DMS53 treated with DMSO at 0.1 percent for 48 hours (cell line): ENCODE measurements around the gene CHAF1B.
"Not testable (repeated sequence)": the region's sequence is repeated elsewhere in the genome, so short reads cannot be mapped to it uniquely, and the experiment has no call there.

Experiments used
- DNase-seq: peaks from one replicate; lab custom pipeline; 2025; ENCODE audit not compliant: unreplicated experiment; lab: John Stamatoyannopoulos, UW

Gene CHAF1B

DNA sequence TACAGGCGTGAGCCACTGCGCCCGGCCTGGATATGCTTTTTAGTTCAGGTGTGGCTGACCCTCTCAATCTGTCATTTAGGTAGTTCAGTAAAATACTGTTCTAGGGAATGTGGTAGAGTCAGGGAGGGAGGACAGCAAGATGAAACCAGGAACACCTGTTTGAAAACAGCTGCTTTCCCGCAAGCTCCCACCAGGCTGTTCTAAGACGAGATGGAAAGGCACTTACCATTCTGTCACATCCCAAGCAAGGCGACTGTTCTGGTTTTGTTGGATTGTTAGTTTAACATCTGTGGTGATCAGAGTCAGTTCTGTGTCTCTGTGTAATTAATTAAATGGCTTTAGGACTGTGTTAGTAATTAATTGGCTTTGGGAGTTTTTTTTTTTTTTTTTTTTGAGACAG, 2.9 kb downstream of the CHAF1B start:
- DNase-seq = no peak

DNA sequence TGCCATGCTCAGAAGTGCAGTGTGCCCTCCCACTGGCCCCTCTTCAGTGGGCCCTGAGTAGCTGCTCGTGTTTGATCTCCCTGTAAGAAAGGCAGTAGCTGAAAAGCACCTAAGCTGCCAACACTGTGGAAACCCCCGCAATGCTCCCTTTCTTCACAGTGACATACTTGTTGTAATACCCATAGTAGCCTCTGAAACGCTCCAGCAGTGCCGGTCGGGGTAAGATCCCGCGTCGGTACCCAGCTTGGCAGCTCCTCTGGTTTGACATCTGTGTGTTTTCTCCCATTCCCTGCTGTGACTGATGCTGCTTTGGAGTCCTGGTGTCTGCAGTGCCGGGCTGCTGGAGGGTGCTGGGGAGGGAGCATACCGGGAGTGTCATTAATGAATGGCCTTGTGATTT, 3.6 kb downstream of the CHAF1B start:
- DNase-seq = no peak

DNA sequence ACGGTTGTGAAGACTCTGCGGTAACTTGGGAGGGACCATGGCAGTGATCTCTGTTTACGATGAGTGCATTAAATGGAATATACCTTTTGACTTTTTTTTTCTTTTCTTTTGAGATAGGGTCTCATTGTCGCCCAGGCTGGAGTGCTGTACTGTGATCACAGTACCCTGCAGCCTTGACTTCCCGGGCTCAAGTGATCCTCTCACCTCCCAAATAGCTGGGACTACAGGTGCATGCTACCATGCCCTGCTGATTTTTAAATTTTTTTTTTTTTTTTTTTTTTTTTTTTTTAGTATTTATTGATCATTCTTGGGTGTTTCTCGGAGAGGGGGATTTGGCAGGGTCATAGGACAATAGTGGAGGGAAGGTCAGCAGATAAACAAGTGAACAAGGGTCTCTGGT, 6.5 kb downstream of the CHAF1B start:
- not testable (repeated sequence) for DNase-seq

DNA sequence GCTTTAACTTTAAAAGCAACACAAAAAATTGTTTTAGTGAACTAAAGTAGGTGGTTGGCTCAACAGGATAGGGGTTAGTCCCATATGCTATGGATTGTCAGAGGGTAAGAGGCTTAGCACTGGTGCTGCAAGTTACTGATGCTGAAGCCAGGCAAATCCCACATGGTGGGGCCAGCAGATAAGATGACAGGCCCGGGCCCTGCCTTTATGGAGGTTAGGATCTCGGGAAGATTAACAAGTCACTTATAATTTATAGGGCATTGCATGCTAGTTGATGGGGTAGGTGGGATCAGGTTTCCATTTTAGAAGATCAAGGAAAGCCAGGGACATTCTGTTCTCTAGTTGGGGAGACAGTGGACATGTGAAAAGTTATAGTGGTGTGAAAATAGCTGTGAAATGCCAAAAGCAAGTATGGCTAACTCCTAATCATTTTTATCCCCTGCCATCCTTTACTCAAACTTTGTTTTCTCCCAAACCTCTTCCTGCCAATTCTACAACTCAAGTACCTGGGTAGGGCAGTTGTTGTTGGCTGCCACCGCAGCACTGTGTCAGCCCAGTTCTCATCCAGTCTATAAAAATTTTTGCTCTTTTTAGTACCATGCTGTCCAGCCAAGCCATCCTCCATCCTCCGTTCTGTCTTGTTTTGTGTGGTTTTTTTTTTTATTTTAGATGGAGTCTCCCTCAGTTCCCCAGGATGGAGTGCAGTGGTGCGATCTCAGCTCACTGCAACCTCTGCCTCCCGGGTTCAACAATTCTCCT, 10.3 kb downstream of the CHAF1B start:
- DNase-seq = no peak

DNA sequence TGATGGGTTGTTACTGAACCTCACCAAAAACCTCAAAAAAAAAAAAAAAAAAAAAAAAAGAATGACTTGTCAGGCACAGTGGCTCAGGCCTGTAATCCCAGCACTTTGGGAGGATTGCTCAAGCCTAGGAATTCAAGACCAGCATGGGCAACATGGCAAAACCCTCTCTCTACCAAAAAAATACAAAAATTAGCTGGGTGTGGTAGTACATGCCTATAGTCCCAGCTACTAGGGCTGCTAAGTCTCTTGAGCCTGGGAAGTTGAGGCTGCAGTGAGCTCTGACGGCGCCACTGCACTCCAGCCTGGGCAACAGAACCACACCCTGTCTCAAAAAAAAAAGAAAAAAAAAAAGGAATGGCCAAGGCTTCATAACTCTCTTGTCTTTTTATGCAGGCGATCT, 11.1 kb downstream of the CHAF1B start:
- no peak for DNase-seq

DNA sequence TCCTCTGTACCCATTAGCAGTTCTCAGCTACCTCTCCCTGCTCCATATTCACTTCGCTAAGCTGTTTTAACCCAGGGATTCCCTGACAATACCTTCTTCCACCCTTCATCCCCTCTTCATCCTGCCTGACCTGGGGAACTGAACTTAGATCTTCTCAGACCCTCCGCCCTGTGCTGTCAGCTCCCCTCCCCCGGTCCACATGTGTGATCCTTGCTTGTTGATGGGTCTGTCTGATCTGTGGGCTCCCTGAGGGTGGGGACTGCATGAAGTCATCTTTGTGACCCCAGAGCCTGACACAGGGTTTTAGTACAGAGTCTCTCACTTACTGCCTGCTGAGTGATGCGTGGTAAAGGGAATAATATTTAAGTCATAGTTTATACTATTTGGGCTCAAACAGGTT, 11.8 kb downstream of the CHAF1B start:
- no peak for DNase-seq

DNA sequence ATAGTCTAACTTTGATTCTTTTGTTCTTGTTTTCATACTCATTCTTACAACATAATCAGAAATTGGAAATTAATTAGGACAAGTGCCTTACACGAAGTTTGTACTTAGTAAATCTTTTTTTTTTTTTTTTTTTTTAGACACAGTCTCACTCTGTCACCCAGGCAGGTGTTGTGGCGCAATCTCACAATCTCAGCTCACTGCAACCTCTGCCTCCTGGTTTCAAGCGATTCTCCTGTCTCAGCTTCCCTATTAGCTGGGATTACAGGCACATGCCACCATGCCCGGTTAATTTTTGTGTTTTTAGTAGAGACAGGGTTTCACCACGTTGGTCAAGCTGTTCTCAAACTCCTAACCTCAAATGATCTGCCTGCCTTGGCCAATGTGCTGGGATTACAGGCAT, 12.4 kb downstream of the CHAF1B start:
- no peak for DNase-seq

DNA sequence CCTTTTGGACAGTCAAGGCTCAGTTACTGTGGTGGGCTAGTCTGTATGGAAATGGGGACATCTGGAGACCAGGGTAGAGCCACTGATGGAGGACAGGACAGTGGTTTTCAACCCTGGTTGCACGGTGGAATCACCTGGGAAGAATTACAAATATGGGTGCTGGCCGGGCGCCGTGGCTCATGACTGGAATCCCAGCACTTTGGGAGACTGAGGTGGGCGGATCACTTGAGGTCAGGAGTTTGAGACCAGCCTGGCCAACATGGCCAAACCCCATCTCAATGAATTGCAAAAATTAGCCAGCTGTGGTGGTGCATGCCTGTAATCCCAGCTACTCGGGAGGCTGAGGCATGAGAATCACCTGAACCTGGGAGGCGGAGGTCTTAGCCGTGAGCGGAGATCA, 14.5 kb downstream of the CHAF1B start:
- not testable (repeated sequence) for DNase-seq

DNA sequence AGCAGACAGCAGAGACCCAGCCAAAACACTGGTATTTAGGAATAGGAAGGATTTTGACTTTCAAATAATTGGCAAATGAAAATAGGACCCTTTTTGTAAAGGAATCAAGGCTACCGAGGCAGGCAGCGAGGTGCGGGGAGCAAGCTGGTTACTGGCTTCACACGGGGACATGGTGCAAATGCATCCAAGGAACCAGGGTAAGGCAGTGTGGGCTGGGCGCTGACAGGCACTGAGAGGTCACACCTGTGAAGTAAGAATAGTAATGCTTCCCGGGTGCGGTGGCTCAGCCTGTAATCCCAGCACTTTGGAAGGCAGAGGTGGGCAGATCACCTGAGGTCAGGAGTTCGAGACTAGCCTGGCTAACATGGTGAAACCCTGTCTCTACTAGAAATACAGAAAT, 15.5 kb downstream of the CHAF1B start:
- DNase-seq = no peak

DNA sequence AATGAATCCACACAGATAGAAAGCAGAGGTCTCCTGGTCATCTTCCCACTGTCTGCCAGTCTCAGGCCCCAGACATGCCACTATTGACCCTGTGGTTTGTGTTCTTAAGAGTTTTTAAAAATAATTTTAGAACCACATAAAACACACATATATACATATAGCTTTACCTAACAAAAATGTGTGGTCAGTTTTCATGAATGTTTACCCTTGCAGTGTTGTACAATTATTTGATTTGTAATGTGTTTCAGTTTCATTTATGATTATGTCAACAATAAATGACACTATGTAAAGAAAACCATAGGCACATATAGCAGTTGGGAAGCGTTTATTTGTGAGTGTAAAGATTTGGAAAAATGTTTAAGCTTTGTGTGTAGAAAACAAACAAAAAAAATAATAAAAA, 17.1 kb downstream of the CHAF1B start:
- no peak for DNase-seq

DNA sequence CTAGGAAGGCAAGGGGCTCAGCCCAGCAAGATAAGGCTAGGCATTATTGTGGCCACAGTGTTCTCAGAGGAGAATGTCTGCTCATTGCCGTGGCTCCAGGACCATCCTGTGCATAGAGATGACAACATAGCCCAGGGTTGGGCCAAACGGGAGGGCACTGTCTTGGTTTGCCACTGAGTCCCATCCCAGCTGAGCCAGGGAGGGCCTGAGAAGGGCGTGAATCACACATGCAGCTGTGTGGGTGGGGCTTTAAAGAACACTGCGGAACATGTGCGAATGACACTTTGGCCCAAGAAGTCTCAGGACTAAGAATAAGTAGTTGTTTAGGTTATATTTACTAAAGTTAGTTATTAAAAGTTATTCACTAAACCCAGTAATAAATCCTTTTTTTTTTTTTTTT, 18.5 kb downstream of the CHAF1B start:
- no peak for DNase-seq

DNA sequence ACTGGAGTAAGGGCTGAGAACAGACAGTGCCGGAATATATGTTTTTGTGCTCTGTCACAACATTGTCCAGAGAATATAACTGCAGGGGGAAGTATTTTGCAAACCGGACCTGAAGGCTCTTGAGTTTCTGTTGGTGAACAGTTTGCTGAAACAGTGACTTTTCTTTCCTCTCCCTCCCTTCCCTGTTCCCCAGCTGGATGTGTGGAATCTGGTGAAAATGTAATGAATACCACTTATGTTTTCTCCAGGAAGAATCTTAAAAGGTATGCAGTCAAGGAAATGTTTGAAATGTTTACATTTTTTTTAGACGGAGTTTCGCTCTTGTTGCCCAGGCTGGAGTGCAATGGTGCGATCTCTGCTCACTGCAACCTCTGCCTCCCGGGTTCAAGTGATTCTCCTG, 23.4 kb downstream of the CHAF1B start:
- DNase-seq = no peak

DNA sequence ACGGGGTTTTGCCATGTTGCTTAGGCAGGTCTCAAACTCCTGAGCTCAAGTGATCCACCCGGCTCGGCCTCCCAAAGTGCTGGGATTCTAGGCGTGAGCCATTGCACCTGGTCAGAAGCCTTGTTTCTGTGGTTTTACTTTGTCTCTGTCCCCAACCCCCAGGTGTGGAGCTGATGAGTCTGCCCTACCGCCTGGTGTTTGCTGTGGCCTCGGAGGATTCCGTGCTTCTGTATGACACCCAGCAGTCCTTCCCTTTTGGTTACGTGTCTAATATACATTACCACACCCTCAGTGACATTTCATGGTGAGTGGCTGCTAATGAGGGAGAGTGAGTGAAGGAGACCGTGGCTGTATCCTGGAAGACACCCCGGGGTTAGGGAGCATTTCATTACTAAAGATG, 26.1 kb downstream of the CHAF1B start:
- no peak for DNase-seq

DNA sequence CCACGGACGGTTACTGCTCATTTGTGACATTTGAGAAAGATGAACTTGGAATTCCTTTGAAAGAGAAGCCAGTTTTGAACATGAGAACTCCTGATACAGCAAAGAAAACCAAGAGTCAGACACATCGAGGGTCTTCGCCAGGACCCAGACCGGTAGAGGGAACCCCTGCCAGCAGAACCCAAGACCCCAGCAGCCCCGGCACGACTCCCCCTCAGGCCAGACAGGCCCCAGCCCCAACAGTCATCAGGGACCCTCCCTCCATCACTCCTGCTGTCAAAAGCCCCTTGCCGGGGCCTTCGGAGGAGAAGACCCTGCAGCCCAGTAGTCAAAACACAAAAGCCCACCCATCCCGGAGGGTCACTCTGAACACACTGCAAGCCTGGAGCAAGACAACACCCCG, 27.7 kb downstream of the CHAF1B start:
- no peak for DNase-seq

DNA sequence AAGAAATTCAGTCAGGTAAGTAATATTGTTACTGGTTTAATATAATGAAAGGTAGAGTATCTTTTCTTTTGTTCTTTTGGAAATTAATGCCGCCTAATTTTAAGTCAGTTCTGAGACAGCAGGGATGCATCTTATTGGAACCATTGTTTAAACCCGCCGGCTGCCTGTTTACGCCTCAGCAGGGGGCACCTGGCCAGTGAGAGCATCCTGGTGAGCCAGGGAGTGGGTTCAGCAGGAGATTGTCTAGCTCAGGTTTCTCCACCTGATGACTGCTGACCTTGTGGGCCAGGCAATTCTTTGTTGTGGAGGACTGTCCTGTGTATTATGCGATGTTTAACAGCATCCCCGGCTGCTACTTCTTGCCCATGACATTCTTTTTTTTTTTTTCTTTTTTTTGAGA, 30.2 kb downstream of the CHAF1B start:
- no peak for DNase-seq

DNA sequence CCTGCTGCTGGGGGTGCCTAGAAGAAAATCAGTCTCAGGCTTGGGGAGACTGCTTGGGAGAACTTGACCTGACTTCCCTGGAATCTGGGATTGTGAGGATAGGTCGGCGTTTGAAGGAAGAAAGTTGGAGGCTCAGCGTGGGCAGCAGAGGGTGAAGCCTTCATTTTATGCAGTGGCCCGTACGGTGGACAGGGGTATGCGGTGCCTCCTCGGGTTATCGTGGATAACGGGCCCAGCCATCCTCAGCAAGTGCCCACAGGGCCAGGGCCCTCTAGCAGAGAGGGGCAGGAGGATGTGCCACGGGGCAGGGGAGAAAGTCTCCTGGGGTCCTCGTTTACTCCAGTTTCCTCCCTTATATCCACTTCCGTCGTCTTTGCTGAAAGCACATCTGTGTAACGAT, 34.0 kb downstream of the CHAF1B start:
- no peak for DNase-seq

DNA sequence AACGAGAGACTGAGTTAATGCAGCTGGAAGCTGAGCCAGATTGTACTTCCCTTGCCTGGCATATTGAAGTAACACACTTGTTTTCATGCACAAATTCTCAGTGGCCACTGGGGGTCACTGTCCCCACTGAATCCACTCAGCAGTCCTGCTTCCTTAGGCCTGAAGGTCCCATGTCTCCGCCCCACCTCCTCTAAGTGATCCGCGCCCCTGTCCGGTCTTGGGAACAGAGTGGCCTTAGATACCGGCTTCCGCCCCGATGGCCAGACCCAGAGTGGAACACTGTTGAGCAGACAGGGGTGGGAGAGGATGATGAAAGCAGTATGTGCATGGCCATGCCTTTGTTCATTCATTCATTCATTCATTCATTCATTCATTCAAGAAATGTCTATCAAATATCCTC, 34.8 kb downstream of the CHAF1B start:
- DNase-seq = peak; percentile 78

DNA sequence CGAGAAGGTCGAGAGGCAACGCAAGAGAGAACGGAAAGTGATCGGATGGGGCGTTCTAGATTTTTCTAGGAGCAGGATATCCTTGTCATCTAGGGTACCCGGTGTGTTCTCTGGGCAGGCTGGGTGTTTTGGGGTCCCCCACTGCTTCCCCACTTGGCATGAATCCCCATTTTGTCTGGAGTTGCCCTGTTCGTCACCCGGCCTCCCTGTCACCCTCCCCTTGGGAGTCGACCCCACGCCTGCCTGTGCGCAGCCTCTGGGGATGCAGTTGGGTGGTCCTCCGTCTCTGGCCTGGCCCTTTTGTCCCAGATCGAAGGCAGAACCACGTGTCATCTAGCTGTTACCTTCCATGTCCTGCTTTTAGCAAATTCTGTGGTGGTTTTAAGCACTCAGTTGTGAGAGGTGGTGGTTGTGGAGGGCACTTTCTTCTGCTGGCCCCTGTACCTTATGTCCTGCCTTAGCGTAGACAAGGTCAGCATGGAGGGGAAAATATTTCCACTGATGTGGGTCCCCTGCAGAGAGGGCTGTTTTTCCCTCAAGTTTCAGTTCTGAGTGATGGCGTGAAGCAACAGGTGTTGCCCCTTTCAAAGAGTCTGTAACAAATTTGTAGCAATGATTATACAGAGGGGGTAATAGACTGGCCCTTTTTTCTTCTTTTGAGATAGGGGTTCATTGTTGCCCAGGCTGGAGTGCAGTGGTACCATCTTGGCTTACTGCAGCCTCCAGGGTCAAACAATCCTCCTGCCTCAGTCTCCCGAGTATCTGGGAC, 35.6 kb downstream of the CHAF1B start:
- no peak for DNase-seq

DNA sequence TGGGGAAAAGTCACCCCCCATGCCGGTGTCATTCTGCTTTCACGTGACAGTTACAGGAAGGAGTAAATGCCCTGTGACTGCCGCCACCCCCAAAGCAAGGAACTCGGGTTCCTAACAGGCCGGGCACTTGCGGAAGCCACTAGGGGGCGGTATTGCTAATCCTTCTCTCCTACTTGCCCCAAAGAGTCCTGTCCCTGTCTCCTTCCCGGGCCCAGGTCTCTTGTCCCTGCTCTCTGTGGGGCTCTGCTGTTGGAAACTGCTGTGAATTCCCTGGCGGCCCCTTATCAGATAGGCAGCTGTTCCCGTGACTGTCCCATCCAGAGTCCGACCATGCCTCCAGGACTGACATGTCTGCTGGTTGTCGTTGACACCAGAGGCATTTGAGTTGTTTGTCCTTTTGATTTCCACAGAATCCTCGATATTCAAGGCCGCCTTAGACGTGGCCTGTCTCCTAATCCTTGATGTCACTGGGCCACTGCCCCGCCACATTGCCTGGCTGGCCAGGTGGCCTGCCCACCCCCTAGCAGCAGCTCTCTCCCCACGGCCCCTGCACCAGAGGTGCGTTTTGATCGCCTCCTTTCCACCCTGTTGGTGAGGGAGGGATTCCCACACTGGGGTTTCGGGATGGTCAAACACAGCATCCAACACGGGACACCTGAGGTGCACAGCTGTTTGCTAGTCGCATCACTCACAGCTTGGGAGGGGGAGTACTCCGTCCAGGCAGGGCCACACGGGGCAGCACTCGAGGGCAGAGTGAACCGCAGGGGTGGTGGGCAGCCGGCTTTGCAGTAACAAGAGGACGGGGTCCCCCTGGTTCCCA, 37.3 kb downstream of the CHAF1B start:
- peak; percentile 12 for DNase-seq

DNA sequence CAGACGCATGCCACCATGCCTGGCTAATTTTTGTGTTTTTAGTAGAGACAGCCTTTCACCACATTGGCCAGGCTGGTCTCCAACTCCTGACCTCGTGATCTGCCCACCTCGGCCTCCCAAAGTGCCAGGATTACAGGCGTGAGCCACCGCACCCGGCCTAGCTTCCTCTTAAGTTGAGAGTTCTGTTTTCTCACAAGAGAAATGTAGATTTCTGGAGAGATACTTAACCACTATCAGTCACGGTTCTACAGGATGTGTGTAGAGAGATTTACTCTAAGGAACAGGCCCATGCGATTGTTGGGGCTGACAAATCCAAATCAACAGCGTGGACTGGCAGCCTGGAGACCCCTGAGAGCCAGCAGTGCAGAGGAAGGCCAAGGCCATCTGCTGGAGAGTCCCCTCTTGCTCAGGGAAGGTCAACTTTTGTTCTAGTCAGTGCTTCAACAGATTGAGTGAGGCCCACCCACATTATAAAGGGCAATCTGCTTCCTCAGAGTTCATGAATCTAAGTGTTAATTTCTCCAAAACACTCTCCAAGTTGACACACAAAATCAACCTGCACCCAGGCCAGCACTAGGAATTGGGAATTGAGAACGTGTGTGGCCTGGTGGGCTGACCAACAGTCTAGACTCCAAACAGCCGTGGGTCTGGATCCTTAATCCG, 38.7 kb downstream of the CHAF1B start:
- DNase-seq = no peak

DNA sequence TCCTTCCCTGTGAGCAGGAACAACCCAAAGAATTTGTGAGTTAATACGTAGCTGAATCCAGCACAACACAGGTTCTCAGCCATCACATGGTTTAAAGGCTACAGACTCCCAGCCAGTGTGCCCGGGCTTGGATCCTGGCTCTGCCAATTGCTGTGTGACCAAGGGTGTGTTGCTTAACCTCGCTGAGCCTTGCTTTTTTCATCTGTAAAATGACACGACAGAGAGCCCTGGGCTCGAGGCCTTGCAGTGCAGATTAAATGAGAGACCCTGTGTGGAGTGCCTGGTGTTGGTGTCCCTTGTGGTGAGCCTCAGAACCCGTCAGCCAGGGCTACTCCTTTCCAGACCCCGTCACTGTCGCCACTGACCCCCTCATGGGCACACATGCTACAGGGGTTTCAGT, 39.4 kb downstream of the CHAF1B start:
- no peak for DNase-seq
